H1 (cell line): ENCODE results near the gene TMEM221. TPM values are rescaled to one million over a fixed set of nuclear protein-coding genes. Genes with fewer than 3 reads are reported as not detected.

Source experiments
- CTCF ChIA-PET: fragments of 300-600 bp; sonication (Branson Sonifier 250); formaldehyde crosslinking; loops from one replicate; lab custom pipeline; 2021; ENCODE audit not compliant: partially characterized antibody; lab: Charles Lee
- POLR2A ChIA-PET: fragments of 300-600 bp; sonication (Branson Sonifier 250); formaldehyde crosslinking; loops from one replicate; lab custom pipeline; 2021; ENCODE audit warnings: inconsistent platforms; ENCODE audit not compliant: partially characterized antibody; lab: Charles Lee
- DNase-seq, 2 experiments: peaks; one replicate each; pipeline versions ENCODE4 v3.0.0 to v3.0.0-alpha.2; 2010 to 2022; ENCODE audit warnings: low spot score in 2 of 2, low read depth in 1 of 2, mixed read lengths in 1 of 2
- FAIRE-seq: peaks from 2 replicates; lab custom pipeline; 2011; peaks lifted over from hg19 to GRCh38; lab: Jason Lieb, UNC
- H2AFZ ChIP-seq: 2 replicates; pipeline ENCODE4 v1.8.1; 2012; ENCODE audit warnings: low read length, inconsistent platforms
- H2AK5ac ChIP-seq: 2 replicates; pipeline ENCODE4 v1.6.1; 2013; ENCODE audit warnings: low read depth, low read length
- H2BK120ac ChIP-seq: replicated peaks from 2 replicates; pipeline ENCODE3; 2013; ENCODE audit warnings: low read depth, low read length, inconsistent platforms
- H2BK12ac ChIP-seq: 2 replicates; pipeline ENCODE4 v1.6.1; 2013; ENCODE audit warnings: low read depth, low read length
- H2BK15ac ChIP-seq: 2 replicates; pipeline ENCODE4 v1.6.1; 2013; ENCODE audit warnings: low read length
- H2BK20ac ChIP-seq: 2 replicates; pipeline ENCODE4 v1.6.1; 2013; ENCODE audit warnings: low read length
- H2BK5ac ChIP-seq: 2 replicates; pipeline ENCODE4 v1.6.1; 2013; ENCODE audit warnings: low read depth, low read length
- H3K14ac ChIP-seq: 2 replicates; pipeline ENCODE4 v1.6.1; 2013; ENCODE audit warnings: inconsistent platforms; ENCODE audit not compliant: insufficient read length
- H3K18ac ChIP-seq: 2 replicates; pipeline ENCODE4 v1.6.1; 2013; ENCODE audit warnings: low read length; ENCODE audit errors: extremely low read depth
- H3K23ac ChIP-seq: 2 replicates; pipeline ENCODE4 v1.6.1; 2013; ENCODE audit warnings: inconsistent platforms; ENCODE audit not compliant: insufficient read length
- H3K23me2 ChIP-seq: 2 replicates; pipeline ENCODE4 v1.6.1; 2013; ENCODE audit warnings: low read depth, low read length
- H3K27ac ChIP-seq: 2 replicates; pipeline ENCODE4 v1.6.1; 2011; ENCODE audit warnings: low read depth, low read length, inconsistent platforms
- H3K27me3 ChIP-seq, 4 experiments: replicated peaks in 1 of 4; 1 replicate in 1 of 4; 2 replicates in 3 of 4; pipeline versions ENCODE4 v1.6.1 to v1.8.1; 2011 to 2013; ENCODE audit warnings: low read length in 3 of 4, mild to moderate bottlenecking in 3 of 4, inconsistent platforms in 2 of 4, mixed read lengths in 2 of 4, moderate library complexity in 1 of 4; ENCODE audit not compliant: control insufficient read depth in 3 of 4, insufficient read depth in 3 of 4; ENCODE audit errors: extremely low read depth in 1 of 4
- H3K36me3 ChIP-seq, 4 experiments: 2 replicates each; pipeline versions ENCODE4 v1.6.1 to v1.8.1; 2011 to 2013; ENCODE audit warnings: mild to moderate bottlenecking in 4 of 4, low read length in 3 of 4, moderate library complexity in 2 of 4, control low read depth in 1 of 4, inconsistent platforms in 1 of 4; ENCODE audit not compliant: insufficient read depth in 4 of 4, control insufficient read depth in 2 of 4
- H3K4ac ChIP-seq: replicated peaks from 2 replicates; pipeline ENCODE3; 2013; ENCODE audit warnings: low read length, low read depth, mixed read lengths, inconsistent platforms; ENCODE audit not compliant: insufficient read length
- H3K4me1 ChIP-seq, 4 experiments: replicated peaks in 1 of 4; 1 replicate in 1 of 4; 2 replicates in 3 of 4; pipeline versions ENCODE4 v1.6.1 to v1.8.1; 2011 to 2013; ENCODE audit warnings: low read length in 3 of 4, inconsistent platforms in 2 of 4, mixed read lengths in 1 of 4; ENCODE audit not compliant: insufficient read depth in 4 of 4, control insufficient read depth in 3 of 4
- H3K4me2 ChIP-seq, 2 experiments: 2 replicates each; pipeline versions ENCODE4 v1.6.1 to v1.8.1; 2011 to 2013; ENCODE audit warnings: low read depth in 2 of 2, low read length in 2 of 2, control low read depth in 1 of 2, inconsistent platforms in 1 of 2, mild to moderate bottlenecking in 1 of 2; ENCODE audit not compliant: insufficient read depth in 1 of 2
- H3K4me3 ChIP-seq, 4 experiments: fragments of 200-600, 300-600 bp in 1 of 4; sonication (generic), shearing (Covaris generic), sonication (Bioruptor Twin) in 1 of 4; 2 replicates each; pipeline versions ENCODE4 v1.5.1 to v1.8.1; 2011 to 2016; ENCODE audit warnings: low read length in 4 of 4, low read depth in 3 of 4, control low read depth in 2 of 4, inconsistent platforms in 2 of 4, mild to moderate bottlenecking in 2 of 4, mixed read lengths in 1 of 4, moderate library complexity in 1 of 4; ENCODE audit not compliant: insufficient read depth in 2 of 4; ENCODE audit errors: extremely low read depth in 1 of 4
- H3K56ac ChIP-seq: replicated peaks from 2 replicates; pipeline ENCODE3; 2013; ENCODE audit warnings: low read depth, mild to moderate bottlenecking, mixed read lengths, low read length, inconsistent platforms; ENCODE audit not compliant: insufficient read length
- H3K79me1 ChIP-seq: 2 replicates; pipeline ENCODE4 v1.6.1; 2013; ENCODE audit warnings: low read depth, low read length, control low read depth
- H3K79me2 ChIP-seq, 2 experiments: 2 replicates each; pipeline versions ENCODE4 v1.6.1 to v1.8.1; 2012 to 2013; ENCODE audit warnings: low read length in 2 of 2, mild to moderate bottlenecking in 2 of 2, inconsistent platforms in 1 of 2; ENCODE audit not compliant: insufficient read depth in 2 of 2, control insufficient read depth in 1 of 2
- H3K9ac ChIP-seq, 4 experiments: replicated peaks in 1 of 4; 1 replicate in 1 of 4; 2 replicates in 3 of 4; pipeline versions ENCODE4 v1.6.1 to v1.8.1; 2011 to 2013; ENCODE audit warnings: low read depth in 3 of 4, low read length in 3 of 4, control low read depth in 2 of 4, mild to moderate bottlenecking in 2 of 4, moderate library complexity in 2 of 4, inconsistent platforms in 1 of 4; ENCODE audit errors: extremely low read depth in 1 of 4
- H3K9me3 ChIP-seq, 2 experiments: 2 replicates each; pipeline versions ENCODE4 v1.6.1 to v1.8.1; 2012 to 2013; ENCODE audit warnings: mild to moderate bottlenecking in 2 of 2, moderate library complexity in 2 of 2, control low read depth in 1 of 2, inconsistent platforms in 1 of 2, low read depth in 1 of 2, low read length in 1 of 2, mixed read lengths in 1 of 2; ENCODE audit not compliant: insufficient read depth in 2 of 2
- H4K20me1 ChIP-seq, 2 experiments: replicated peaks in 1 of 2; 2 replicates each; pipeline versions ENCODE3 to v1.8.1; 2011 to 2013; ENCODE audit warnings: inconsistent platforms in 2 of 2, low read length in 2 of 2, mild to moderate bottlenecking in 1 of 2; ENCODE audit not compliant: insufficient read depth in 2 of 2, control insufficient read depth in 1 of 2
- H4K5ac ChIP-seq: 2 replicates; pipeline ENCODE4 v1.6.1; 2013; ENCODE audit warnings: low read length, low read depth, mixed read lengths, inconsistent platforms; ENCODE audit not compliant: insufficient read length
- H4K8ac ChIP-seq: 2 replicates; pipeline ENCODE4 v1.8.0; 2013; ENCODE audit warnings: mild to moderate bottlenecking, moderate library complexity, low read length, inconsistent platforms; ENCODE audit not compliant: insufficient read depth; ENCODE audit errors: extremely low read depth
- H4K91ac ChIP-seq: replicated peaks from 2 replicates; pipeline ENCODE3; 2013; ENCODE audit warnings: low read length, mixed read lengths, inconsistent platforms; ENCODE audit not compliant: insufficient read length
- EGR1 ChIP-seq: IDR thresholded peaks from 2 replicates; pipeline ENCODE4 v1.6.1; 2011; ENCODE audit warnings: low read depth, low read length, borderline replicate concordance
- MAFK ChIP-seq: IDR thresholded peaks from 2 replicates; pipeline ENCODE4 v1.6.1; 2012; ENCODE audit warnings: low read depth, mild to moderate bottlenecking, improper control_type of control experiment, low read length
- PHF8 ChIP-seq: fragments of 200-600 bp; sonication (generic); conservative IDR thresholded peaks from 2 replicates; pipeline ENCODE4 v1.7.1; 2012; ENCODE audit warnings: low read depth, mild to moderate bottlenecking, inconsistent platforms, low read length, moderate library complexity
- SAP30 ChIP-seq: fragments of 300-600 bp; sonication (generic); IDR thresholded peaks from 2 replicates; pipeline ENCODE4 v1.7.1; 2012; ENCODE audit warnings: low read length, moderate library complexity, mild to moderate bottlenecking, inconsistent platforms; ENCODE audit not compliant: insufficient read depth, insufficient replicate concordance
- TAF1 ChIP-seq: IDR thresholded peaks from 2 replicates; pipeline ENCODE4 v1.6.1; 2011; ENCODE audit warnings: mild to moderate bottlenecking, low read depth, low read length
- WGBS, 2 experiments: shearing (Covaris generic) in 1 of 2; methylation state at CpG; one replicate each; pipeline versions ENCODE4 v1.1.6 to v1.1.7; 2013 to 2015; ENCODE audit warnings: low lambda C conversion rate in 2 of 2, mixed read lengths in 2 of 2, inconsistent platforms in 1 of 2, low coverage in 1 of 2, missing lambda C conversion rate in 1 of 2; ENCODE audit not compliant: insufficient replicate concordance in 2 of 2, insufficient coverage in 1 of 2, insufficient read length in 1 of 2; ENCODE audit errors: extremely low coverage in 1 of 2, missing lambda C conversion rate in 1 of 2; 5-methylcytosine and 5-hydroxymethylcytosine counted together
- polyA plus RNA-seq, 7 experiments: library from polyadenylated mRNA; depleted of rRNA in 3 of 7; stranded (reverse) in 5 of 7; unstranded in 2 of 7; fragments of >200 nt in 5 of 7; fragments of 200-250 nt in 2 of 7; gene quantifications; 1 replicate in 5 of 7; 2 replicates in 1 of 7; 4 replicates in 1 of 7; pipeline versions ENCODE4 v1.2.1 to v1.2.3, GENCODE V29; 2011 to 2013; ENCODE audit warnings: missing spikeins in 2 of 7, mixed read lengths in 2 of 7
- total RNA-seq: library from RNA; stranded (reverse); fragmentation: NEBNext Ultra II Directional; extraction: Animal tissue kit (Norgen Biotek cat#: 25700); gene quantifications from 2 replicates; pipeline ENCODE4 v1.2.1, GENCODE V29; 2021

TMEM221 gene
- total and polyA plus RNA-seq, 2 of the 8 experiments (the other 6 are each of a cell fraction or from before 2014, with no cell fraction given) = 1.4 to 2.0 TPM

- no peak overlapping the region for H3K56ac ChIP-seq
- FAIRE-seq = peak; percentile 87
- no peaks in the 10 kb centered on the region for H3K36me3 ChIP-seq
- ChIA-PET CTCF (interaction anchor here (0.6 to 2.7 kb wide), 9 partner anchors 8 to 89 kb away, joined by 3 to 16 read pairs (median 3); partner anchors contain the start of gene CCDC194), POLR2A (interaction anchor here (0.6 to 1.4 kb wide), 6 partner anchors 9 to 192 kb away, joined by 3 to 5 read pairs (median 4); no protein-coding TSS in a partner anchor)
- no peaks in the 10 kb centered on the region for H3K79me2 ChIP-seq
- no peak overlapping the region for H3K27ac ChIP-seq
- 0 out of 2 replicates have a peak overlapping the region, but pooled peaks have one; percentile 66 for H2BK5ac ChIP-seq
- no peak overlapping the region for H2BK120ac ChIP-seq
- H4K5ac ChIP-seq = no peak overlapping the region
- H3K4me1 ChIP-seq = peaks cover 0 to 12% (median 6%) of the 10 kb centered on the region in 4 experiments; a peak in 6 of 7 replicates
- H3K18ac ChIP-seq = no peak overlapping the region; the same call in none of the 2 replicates
- no peak overlapping the region for H2AK5ac ChIP-seq
- peak overlapping the region; percentile 23; the same call in 1 of the 2 replicates for H2BK12ac ChIP-seq
- DNase-seq = peak in 1 of 2 experiments; percentile 91
- H4K91ac ChIP-seq = peak overlapping the region; percentile 2
- peak overlapping the region; percentile 83; the same call in 1 of the 2 replicates for H4K8ac ChIP-seq
- no peak overlapping the region for H3K4ac ChIP-seq
- peak overlapping the region; percentile 5 to 70 for H3K4me2 ChIP-seq
- H3K23ac ChIP-seq = no peak overlapping the region
- no peak overlapping the region for H2BK15ac ChIP-seq
- H3K27me3 ChIP-seq = no peaks in the 10 kb centered on the region; a peak in 2 of 7 replicates
- H3K79me1 ChIP-seq = no peaks in the 10 kb centered on the region
- H2AFZ ChIP-seq = no peak overlapping the region; the same call in 1 of the 2 replicates
- no peak overlapping the region for H3K9ac ChIP-seq
- no peak overlapping the region for H2BK20ac ChIP-seq
- H3K23me2 ChIP-seq = peaks cover 9% of the 10 kb centered on the region
- no peaks in the 10 kb centered on the region for H3K9me3 ChIP-seq
- H3K4me3 ChIP-seq = peak overlapping the region; percentile 9 to 63 (median 34); a peak in 5 of 8 replicates
- H3K14ac ChIP-seq = no peak overlapping the region
- peaks cover 0 to 4% of the 10 kb centered on the region in 2 experiments for H4K20me1 ChIP-seq
- 21% methylated on average over 23 of the region's 27 CpGs; no CpG with 5 or more reads in 1 of the 2 experiments for WGBS, 2 experiments
- TF ChIP-seq EGR1 = peak; percentile 91
- TF ChIP-seq MAFK = no peak
- TF ChIP-seq SAP30 = no peak
- peak; percentile 69 for TF ChIP-seq TAF1
- TF ChIP-seq PHF8 = peak; percentile 37; the same call in 1 of the 2 replicates
Observed at GRCh38 chr19:17424743-17425365, 23.6 kb downstream of the TMEM221 start.
